Placental epithelial cell (primary cell): ENCODE results near the gene CYP21A2. TPM values are rescaled to one million over a fixed set of nuclear protein-coding genes. Genes with fewer than 3 reads are reported as not detected.

ENCODE experiments used
- small RNA-seq: library from RNA; depleted of rRNA; stranded (forward); fragments of <200 nt; gene quantifications from one replicate; pipeline ENCODE3, GENCODE V24; 2012
- total RNA-seq: library from RNA; depleted of rRNA; stranded (reverse); fragments of >200 nt; gene quantifications from 2 replicates; pipeline ENCODE4 v1.2.3, GENCODE V29; 2012

CYP21A2 gene
- total RNA-seq, result 0.22 TPM in 1 of 2 replicates, not detected in the other

GRCh38 chr6:32037598-32038524 is at the start of gene CYP21A2:
Gene CYP21A2, plus strand, starts transcription at chr6:32038415. Its CDS starts 8 bp downstream, at chr6:32038423.

GRCh38 chr6:32014547-32014946 is 23.7 kb upstream of the CYP21A2 start, which contains the start of gene C4B:
Gene C4B, plus strand, starts transcription at chr6:32014795. Its CDS starts 51 bp downstream, at chr6:32014846.

Small RNAs within 50 kb of the gene (small RNA-seq; reads per million reads assigned to genes)
- not detected for gene RNA5SP206

Other genes starting within 250 kb of the CYP21A2 start
- gene VARS1, start 242.7 kb upstream of the CYP21A2 start, total RNA-seq, result 30.2 and 90.0 TPM in 2 replicates
- 20.4 and 36.8 TPM in 2 replicates for gene LSM2, start 231.4 kb upstream of the CYP21A2 start, total RNA-seq
- gene HSPA1L, start 223.1 kb upstream of the CYP21A2 start, total RNA-seq, result 0.11 and 1.6 TPM in 2 replicates
- 65.7 and 80.9 TPM in 2 replicates for gene HSPA1A, start 222.9 kb upstream of the CYP21A2 start, total RNA-seq
- 46.0 and 136 TPM in 2 replicates for gene HSPA1B, start 210.7 kb upstream of the CYP21A2 start, total RNA-seq
- gene NEU1, start 175.6 kb upstream of the CYP21A2 start, total RNA-seq, result 53.0 and 62.0 TPM in 2 replicates
- gene SLC44A4, start 159.4 kb upstream of the CYP21A2 start, total RNA-seq, result 0.11 TPM in 1 of 2 replicates, not detected in the other
- gene EHMT2, start 140.7 kb upstream of the CYP21A2 start, total RNA-seq, result 47.1 and 61.5 TPM in 2 replicates
- 2.9 and 4.7 TPM in 2 replicates for gene ZBTB12, start 136.3 kb upstream of the CYP21A2 start, total RNA-seq
- 0.22 and 1.6 TPM in 2 replicates for gene C2, start 110.7 kb upstream of the CYP21A2 start, total RNA-seq
- gene CFB, start 92.3 kb upstream of the CYP21A2 start, total RNA-seq, result 0.39 TPM in 1 of 2 replicates, not detected in the other
- 82.8 and 105 TPM in 2 replicates for gene NELFE, start 79.4 kb upstream of the CYP21A2 start, total RNA-seq
- gene SKIC2, start 79.2 kb upstream of the CYP21A2 start, total RNA-seq, result 63.2 and 74.0 TPM in 2 replicates
- gene DXO, start 66.3 kb upstream of the CYP21A2 start, total RNA-seq, result 23.9 and 28.6 TPM in 2 replicates
- gene C4A, start 56.4 kb upstream of the CYP21A2 start, total RNA-seq, result 2.2 and 6.3 TPM in 2 replicates
- 4.2 and 6.3 TPM in 2 replicates for gene C4B, start 23.6 kb upstream of the CYP21A2 start, total RNA-seq
- gene TNXB, start 70.9 kb downstream of the CYP21A2 start, total RNA-seq, result 168 and 255 TPM in 2 replicates
- gene ATF6B, start 89.8 kb downstream of the CYP21A2 start, total RNA-seq, result 26.0 and 36.9 TPM in 2 replicates
- 9.8 and 12.9 TPM in 2 replicates for gene FKBPL, start 91.9 kb downstream of the CYP21A2 start, total RNA-seq
- gene PRRT1, start 113.5 kb downstream of the CYP21A2 start, total RNA-seq, result 0.11 and 0.79 TPM in 2 replicates
- gene PPT2, start 115.7 kb downstream of the CYP21A2 start, total RNA-seq, result 59.3 and 66.9 TPM in 2 replicates
- gene EGFL8, start 126.2 kb downstream of the CYP21A2 start, total RNA-seq, result 4.3 and 5.1 TPM in 2 replicates
- gene AGPAT1, start 137.7 kb downstream of the CYP21A2 start, total RNA-seq, result 34.9 and 59.9 TPM in 2 replicates
- 24.7 and 55.9 TPM in 2 replicates for gene RNF5, start 140.0 kb downstream of the CYP21A2 start, total RNA-seq
- gene AGER, start 145.8 kb downstream of the CYP21A2 start, total RNA-seq, result 5.7 and 5.9 TPM in 2 replicates
- 59.1 and 89.9 TPM in 2 replicates for gene PBX2, start 151.8 kb downstream of the CYP21A2 start, total RNA-seq
- gene GPSM3, start 154.2 kb downstream of the CYP21A2 start, total RNA-seq, result 0.79 and 2.2 TPM in 2 replicates
- gene NOTCH4, start 185.7 kb downstream of the CYP21A2 start, total RNA-seq, result 0.98 and 3.5 TPM in 2 replicates